Stimulated activated naive CD8-positive, alpha-beta T cell treated with anti-CD3 and anti-CD28 coated beads, Interleukin-15, amount 100 ng/mL, for 72 hours (primary cell): Measurements from ENCODE around the gene CLEC12A.

Experiments
- ATAC-seq: fragments of 150-1000 bp; cut with Tn5 transposase; 2 replicates; pipeline ENCODE4 v1.10.0; 2021; ENCODE audit warnings: mild to moderate bottlenecking, moderate library complexity
- DNase-seq, 2 donors: peaks; one replicate each; pipeline ENCODE4 v3.0.0; 2021 to 2022
- H3K27ac Mint-ChIP-seq, 2 donors: one replicate each; pipeline ENCODE4 v1.8.0; 2022; ENCODE audit warnings: mild to moderate bottlenecking in 2 of 2, mixed read lengths in 2 of 2, moderate library complexity in 2 of 2
- H3K27me3 Mint-ChIP-seq: one replicate; pipeline ENCODE4 v1.8.0; 2022; ENCODE audit warnings: mixed read lengths
- H3K4me1 Mint-ChIP-seq: one replicate; pipeline ENCODE4 v1.8.0; 2022; ENCODE audit warnings: mild to moderate bottlenecking, mixed read lengths
- H3K4me3 Mint-ChIP-seq, 2 donors: one replicate each; pipeline ENCODE4 v1.8.0; 2022; ENCODE audit warnings: mild to moderate bottlenecking in 2 of 2, mixed read lengths in 2 of 2, moderate library complexity in 1 of 2
- H3K9me3 Mint-ChIP-seq, 2 donors: one replicate each; pipeline ENCODE4 v1.8.0; 2022; ENCODE audit warnings: mixed read lengths in 2 of 2

The CLEC12A gene

GRCh38 chr12:9971181-9971580 is at the start of gene CLEC12A:
Gene CLEC12A, plus strand, starts transcription at chr12:9971409. Its CDS starts 188 bp downstream, at chr12:9971597.
- ATAC-seq (no peak), DNase-seq (no peak)
- H3K9me3 Mint-ChIP-seq = peaks cover 7 to 18% of the 10 kb centered on the region in 2 donors
- H3K27me3 Mint-ChIP-seq = no peaks in the 10 kb centered on the region
- H3K4me1 Mint-ChIP-seq = no peaks in the 10 kb centered on the region
- no peak within 1 kb of the TSS for H3K27ac Mint-ChIP-seq
- no peak within 1 kb of the TSS for H3K4me3 Mint-ChIP-seq

DNA sequence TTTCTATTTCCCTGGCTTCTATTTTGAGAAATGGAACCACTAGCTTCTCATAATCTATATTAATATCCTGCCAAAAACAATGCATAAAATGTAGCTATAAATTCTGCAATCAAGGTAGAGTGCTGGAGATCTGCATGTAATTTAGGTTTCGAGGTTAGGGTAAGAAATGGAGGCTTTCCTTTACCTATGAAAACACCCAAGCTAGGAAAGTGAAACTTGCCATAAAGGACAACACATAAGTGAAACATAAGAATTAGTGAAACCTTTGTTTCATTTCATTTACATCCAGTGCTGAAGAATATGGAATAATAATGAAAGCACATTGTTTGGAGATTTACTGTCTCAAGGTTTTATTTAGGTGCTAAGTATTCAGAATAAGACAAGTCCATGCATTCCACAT is 48.8 kb upstream of the CLEC12A start:
- DNase-seq (no peak), ATAC-seq (no peak)
- peaks cover 26% of the 10 kb centered on the region for H3K4me1 Mint-ChIP-seq
- H3K27ac Mint-ChIP-seq = no peak overlapping the region
- no peak overlapping the region for H3K4me3 Mint-ChIP-seq
- no peaks in the 10 kb centered on the region for H3K27me3 Mint-ChIP-seq
- H3K9me3 Mint-ChIP-seq = peaks cover 4 to 9% of the 10 kb centered on the region in 2 donors

DNA sequence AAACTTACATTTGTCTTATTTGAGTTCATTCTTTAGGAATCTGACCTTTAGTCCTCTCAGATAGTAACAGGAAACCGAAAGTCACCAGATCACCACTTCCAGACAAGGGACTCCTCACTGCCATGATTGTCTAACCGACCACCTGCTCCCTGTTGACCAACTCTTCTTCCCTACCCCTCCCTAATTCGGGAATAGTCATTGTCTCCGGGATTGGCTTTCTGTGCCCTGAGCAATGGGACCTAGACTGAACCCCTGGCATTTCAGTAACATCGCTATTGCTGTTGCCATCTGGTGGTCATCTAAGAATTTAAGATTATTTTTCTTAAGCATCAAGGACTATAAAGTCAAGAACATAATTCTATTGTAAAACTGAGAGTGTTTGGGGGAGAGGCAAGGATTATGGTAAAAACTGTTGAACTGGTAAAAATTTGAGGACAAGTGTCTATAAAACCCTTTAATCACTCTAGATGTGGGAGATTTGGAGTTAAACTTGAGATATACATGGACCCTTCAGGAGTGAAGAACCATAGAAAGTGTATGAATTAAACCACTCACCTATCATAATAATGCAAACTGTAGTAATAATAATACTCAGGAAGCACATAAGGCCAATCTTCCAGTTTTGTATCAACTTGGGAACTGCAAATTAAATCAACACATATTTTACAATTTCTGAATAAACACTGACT is 45.4 kb upstream of the CLEC12A start:
- ATAC-seq (peak; percentile 59), DNase-seq (peak in 1 of 2 donors; percentile 10)
- Mint-ChIP-seq H3K27ac (peak overlapping the region in 1 of 2 donors; percentile 72), H3K27me3 (no peaks in the 10 kb centered on the region), H3K4me1 (peaks cover 26% of the 10 kb centered on the region), H3K9me3 (no peaks in the 10 kb centered on the region), H3K4me3 (peak overlapping the region; percentile 70 to 83)

GRCh38 chr12:9926876-9927275 is 44.3 kb upstream of the CLEC12A start:
- Mint-ChIP-seq H3K27ac (no peak overlapping the region), H3K4me1 (peaks cover 24% of the 10 kb centered on the region), H3K27me3 (no peaks in the 10 kb centered on the region), H3K4me3 (no peak overlapping the region), H3K9me3 (no peaks in the 10 kb centered on the region)
- ATAC-seq (no peak), DNase-seq (no peak)

- no peak overlapping the region for H3K27ac Mint-ChIP-seq
- peaks cover 9% of the 10 kb centered on the region for H3K4me1 Mint-ChIP-seq
- no peak overlapping the region for H3K4me3 Mint-ChIP-seq
- H3K9me3 Mint-ChIP-seq = no peaks in the 10 kb centered on the region
- no peaks in the 10 kb centered on the region for H3K27me3 Mint-ChIP-seq
- ATAC-seq (no peak), DNase-seq (no peak)
Measured at GRCh38 chr12:9928607-9929006, 42.6 kb upstream of the CLEC12A start.

- Mint-ChIP-seq H3K9me3 (no peaks in the 10 kb centered on the region), H3K27me3 (no peaks in the 10 kb centered on the region), H3K27ac (no peak overlapping the region), H3K4me1 (peaks cover under 1% of the 10 kb centered on the region), H3K4me3 (no peak overlapping the region)
- DNase-seq (no peak), ATAC-seq (no peak)
Measured at GRCh38 chr12:9931245-9931644, 40.0 kb upstream of the CLEC12A start.

DNA sequence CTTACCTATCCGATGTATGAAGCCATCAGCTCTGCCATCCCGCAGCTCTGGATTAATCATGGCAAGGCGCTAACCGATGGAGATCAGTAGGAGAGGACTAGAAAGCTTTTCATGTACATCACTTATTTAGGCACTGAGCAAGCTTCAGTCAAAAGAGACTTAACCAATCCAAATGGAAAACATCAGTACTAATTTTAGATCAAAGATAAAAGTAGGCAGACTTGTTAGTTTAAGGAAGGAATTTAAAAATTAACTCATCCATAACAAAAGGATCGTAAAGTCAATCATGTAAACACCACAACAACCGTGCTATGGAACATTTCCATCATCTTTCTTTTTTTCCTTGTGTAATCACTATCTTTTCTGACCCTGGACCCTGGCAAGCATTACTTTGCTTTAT is 38.9 kb upstream of the CLEC12A start, which contains the start of gene CLEC2A:
Gene CLEC2A (minus strand): TSS at position 101 of the 400 bp plus-strand sequence. CDS start 41 bp downstream, at position 60.
- DNase-seq = no peak
- Mint-ChIP-seq H3K4me3 (no peak within 1 kb of the TSS), H3K27ac (no peak within 1 kb of the TSS), H3K27me3 (no peaks in the 10 kb centered on the region), H3K4me1 (no peaks in the 10 kb centered on the region), H3K9me3 (no peaks in the 10 kb centered on the region)
- no peak for ATAC-seq

DNA sequence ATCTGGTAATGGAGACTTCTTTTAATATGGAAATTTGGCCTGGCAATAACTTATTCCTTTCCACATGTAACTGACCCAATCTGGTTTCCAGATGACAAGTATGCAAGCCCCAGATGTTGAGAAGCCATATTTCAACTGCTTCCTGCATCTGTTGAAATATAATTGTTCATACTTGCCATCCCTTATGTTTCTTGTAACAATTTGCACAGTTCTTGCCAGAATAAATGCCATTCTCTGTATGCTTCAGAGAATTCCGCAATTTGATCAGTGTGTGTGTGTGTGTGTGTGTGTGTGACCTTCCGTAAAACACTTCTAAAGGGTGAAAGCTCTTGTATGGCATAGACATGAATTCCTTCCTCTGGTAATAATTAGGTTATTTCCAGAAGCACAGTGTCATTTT is 37.3 kb upstream of the CLEC12A start:
- no peak for DNase-seq
- Mint-ChIP-seq H3K27me3 (no peaks in the 10 kb centered on the region), H3K9me3 (no peaks in the 10 kb centered on the region), H3K4me3 (no peak overlapping the region), H3K27ac (no peak overlapping the region), H3K4me1 (no peaks in the 10 kb centered on the region)
- ATAC-seq = no peak

GRCh38 chr12:9935026-9935425 is 36.2 kb upstream of the CLEC12A start:
- H3K27ac Mint-ChIP-seq = no peak overlapping the region
- H3K4me3 Mint-ChIP-seq = no peak overlapping the region
- ATAC-seq (no peak), DNase-seq (no peak)
- H3K9me3 Mint-ChIP-seq = no peaks in the 10 kb centered on the region
- no peaks in the 10 kb centered on the region for H3K27me3 Mint-ChIP-seq
- H3K4me1 Mint-ChIP-seq = no peaks in the 10 kb centered on the region

- no peak for DNase-seq
- H3K27ac Mint-ChIP-seq = no peak overlapping the region
- H3K27me3 Mint-ChIP-seq = no peaks in the 10 kb centered on the region
- no peaks in the 10 kb centered on the region for H3K9me3 Mint-ChIP-seq
- H3K4me3 Mint-ChIP-seq = no peak overlapping the region
- no peaks in the 10 kb centered on the region for H3K4me1 Mint-ChIP-seq
- no peak for ATAC-seq
Measured at GRCh38 chr12:9936591-9936990, 34.6 kb upstream of the CLEC12A start.

GRCh38 chr12:9940375-9940774 is 30.8 kb upstream of the CLEC12A start:
- Mint-ChIP-seq H3K4me3 (no peak overlapping the region), H3K27ac (no peak overlapping the region), H3K4me1 (peaks cover 7% of the 10 kb centered on the region), H3K27me3 (no peaks in the 10 kb centered on the region), H3K9me3 (no peaks in the 10 kb centered on the region)
- DNase-seq (no peak), ATAC-seq (no peak)

- Mint-ChIP-seq H3K9me3 (no peaks in the 10 kb centered on the region), H3K4me1 (peaks cover 7% of the 10 kb centered on the region), H3K27me3 (no peaks in the 10 kb centered on the region), H3K4me3 (no peak overlapping the region), H3K27ac (no peak overlapping the region)
- ATAC-seq = no peak
- no peak for DNase-seq
Measured at GRCh38 chr12:9941838-9942237, 29.4 kb upstream of the CLEC12A start.

DNA sequence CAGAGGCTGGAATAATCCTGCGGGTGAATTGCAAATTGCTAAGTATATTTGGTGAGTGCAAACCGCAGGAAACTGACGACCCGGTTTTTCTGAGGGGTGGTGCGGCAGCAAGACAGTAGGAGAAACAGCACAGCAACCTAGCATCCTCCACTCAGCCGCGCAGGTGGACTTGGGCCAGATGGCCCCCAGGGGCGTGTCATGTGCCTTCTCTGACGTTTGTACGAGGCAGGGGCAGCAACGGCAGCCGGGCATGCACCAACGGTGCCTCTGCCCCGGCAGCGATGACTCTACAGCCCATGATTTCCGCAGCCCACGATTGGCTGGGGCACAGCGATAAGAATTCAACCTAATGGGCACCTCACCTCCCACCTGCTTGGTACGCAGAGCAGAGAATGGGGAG is 28.0 kb upstream of the CLEC12A start:
- Mint-ChIP-seq H3K27me3 (no peaks in the 10 kb centered on the region), H3K4me3 (peak overlapping the region; percentile 74 to 75), H3K4me1 (peaks cover 16% of the 10 kb centered on the region), H3K27ac (peak overlapping the region in 1 of 2 donors; percentile 67), H3K9me3 (no peaks in the 10 kb centered on the region)
- DNase-seq (peak in 1 of 2 donors; percentile 24), ATAC-seq (peak; percentile 83)

DNA sequence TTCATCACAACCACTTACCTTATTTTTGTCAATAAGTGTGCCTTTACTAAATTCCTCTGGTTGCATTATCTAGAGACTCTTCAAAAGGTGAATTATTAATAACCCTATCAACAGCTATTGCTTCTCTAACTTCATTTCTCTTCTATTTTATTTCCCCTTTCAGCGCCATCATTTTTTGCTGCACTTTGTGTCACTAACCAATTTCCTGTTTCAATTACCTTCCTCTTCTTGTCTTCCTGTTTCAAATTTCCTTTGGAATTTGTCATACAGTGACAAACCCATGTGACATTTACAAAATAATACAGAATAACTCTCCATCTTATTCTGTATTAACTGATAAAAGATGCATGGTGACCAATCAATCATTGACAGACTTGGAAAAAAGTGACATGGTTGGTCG is 26.8 kb upstream of the CLEC12A start:
- Mint-ChIP-seq H3K4me3 (peak overlapping the region; percentile 0 to 23), H3K4me1 (peaks cover 28% of the 10 kb centered on the region), H3K27ac (no peak overlapping the region), H3K9me3 (no peaks in the 10 kb centered on the region), H3K27me3 (no peaks in the 10 kb centered on the region)
- ATAC-seq (no peak), DNase-seq (no peak)

DNA sequence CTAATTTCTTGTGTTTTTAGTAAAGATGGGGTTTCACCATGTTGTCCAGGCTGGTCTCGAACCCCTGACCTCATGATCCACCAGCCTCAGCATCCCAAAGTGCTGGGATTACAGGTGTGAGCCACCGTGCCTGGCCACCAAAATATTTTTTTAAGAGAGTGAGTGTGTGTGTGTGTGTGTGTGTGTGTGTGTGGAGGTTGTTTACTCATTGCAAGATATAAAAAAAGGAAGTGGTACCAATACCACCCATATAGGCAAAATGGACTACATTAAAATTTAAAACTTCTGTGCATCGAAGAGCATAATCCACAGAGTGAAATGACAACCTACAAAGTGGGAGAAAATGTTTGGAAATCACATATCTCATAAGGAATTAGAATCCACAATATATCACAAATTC is 23.5 kb upstream of the CLEC12A start:
- Mint-ChIP-seq H3K9me3 (no peaks in the 10 kb centered on the region), H3K27me3 (no peaks in the 10 kb centered on the region), H3K4me1 (peaks cover 55% of the 10 kb centered on the region), H3K27ac (no peak overlapping the region), H3K4me3 (no peak overlapping the region)
- DNase-seq = no peak
- no peak for ATAC-seq

GRCh38 chr12:9948606-9949296 is 22.5 kb upstream of the CLEC12A start:
- H3K27ac Mint-ChIP-seq = no peak overlapping the region
- no peaks in the 10 kb centered on the region for H3K27me3 Mint-ChIP-seq
- no peaks in the 10 kb centered on the region for H3K9me3 Mint-ChIP-seq
- peak overlapping the region; percentile 8 to 45 for H3K4me3 Mint-ChIP-seq
- no peak for DNase-seq
- ATAC-seq = peak; percentile 95
- H3K4me1 Mint-ChIP-seq = peaks cover 55% of the 10 kb centered on the region
